ENCODE results near the gene MEX3C.

MEX3C gene

GRCh38 chr18:51168960-51169662 is 28.4 kb downstream of the MEX3C start:
- no peak for DNase-seq (ENCODE audit: low read depth)
- TF ChIP-seq CTCF (IDR thresholded peaks at IDR 0.05; ENCODE audit: insufficient read depth, low read depth, low read length, missing control alignments) = no peak

GRCh38 chr18:51168026-51168742 is 29.3 kb downstream of the MEX3C start:
- no peak for TF ChIP-seq CTCF (IDR thresholded peaks at IDR 0.05; ENCODE audit: insufficient read depth, low read depth, low read length, missing control alignments)
- DNase-seq (ENCODE audit: low read depth) = no peak
- no peak overlapping the region for H3K4me3 ChIP-seq (ENCODE audit: low read length)

More at GRCh38 chr18:51168960-51169662, 28.4 kb downstream of the MEX3C start:
- H3K4me3 ChIP-seq (ENCODE audit: low read length) = no peak overlapping the region

GRCh38 chr18:51165296-51165695 is 32.2 kb downstream of the MEX3C start:
- no peak for DNase-seq (ENCODE audit: low read depth)
- no peak overlapping the region for H3K4me3 ChIP-seq (ENCODE audit: low read length)
- no peak for TF ChIP-seq CTCF (IDR thresholded peaks at IDR 0.05; ENCODE audit: insufficient read depth, low read depth, low read length, missing control alignments)

- H3K4me3 ChIP-seq (ENCODE audit: low read length) = no peak overlapping the region
- no peak for TF ChIP-seq CTCF (IDR thresholded peaks at IDR 0.05; ENCODE audit: insufficient read depth, low read depth, low read length, missing control alignments)
- DNase-seq (ENCODE audit: low read depth) = no peak
Observed at GRCh38 chr18:51164761-51165281, 32.7 kb downstream of the MEX3C start.

- no peak overlapping the region for H3K4me3 ChIP-seq (ENCODE audit: low read length)
- TF ChIP-seq CTCF (IDR thresholded peaks at IDR 0.05; ENCODE audit: insufficient read depth, low read depth, low read length, missing control alignments) = no peak
- DNase-seq (ENCODE audit: low read depth) = no peak
Observed at GRCh38 chr18:51164342-51164741, 33.1 kb downstream of the MEX3C start.

GRCh38 chr18:51163543-51163942 is 33.9 kb downstream of the MEX3C start:
- no peak for TF ChIP-seq CTCF (IDR thresholded peaks at IDR 0.05; ENCODE audit: insufficient read depth, low read depth, low read length, missing control alignments)

More at GRCh38 chr18:51163543-51163942, 33.9 kb downstream of the MEX3C start:
- no peak overlapping the region for H3K4me3 ChIP-seq (ENCODE audit: low read length)
- no peak for DNase-seq (ENCODE audit: low read depth)

Data from epithelial cell of esophagus (primary cell).